GM12878 (cell line): ENCODE results near the gene CHCT1. TPM values are rescaled to one million over a fixed set of nuclear protein-coding genes. Genes with fewer than 3 reads are reported as not detected.

Experiments
- ATAC-seq: fragments of 200-7000 bp; cut with Tn5 transposase; 3 replicates; pipeline ENCODE4 v1.9.1; 2020; ENCODE audit warnings: mild to moderate bottlenecking, moderate library complexity
- BruUV-seq: library from RNA; stranded (reverse); fragments of 400-500 nt; replicated peaks from 2 replicates; lab custom pipeline; 2021; lab: Mats Ljungman, UMichigan
- CTCF ChIA-PET: fragments of 300-600 bp; sonication (Branson Sonifier 250); formaldehyde crosslinking; extraction: SDS; loops from one replicate; lab custom pipeline; 2021; ENCODE audit warnings: inconsistent platforms; lab: Yijun Ruan, JAX
- POLR2A ChIA-PET: fragments of 350-600 bp; formaldehyde crosslinking; extraction: SDS; loops from one replicate; lab custom pipeline; 2021; ENCODE audit warnings: inconsistent platforms; lab: Charles Lee
- RAD21 ChIA-PET: fragments of 300-600 bp; sonication (Branson Sonifier 250); formaldehyde crosslinking; loops from one replicate; lab custom pipeline; 2023; ENCODE audit warnings: antibody characterized with exemption; ENCODE audit not compliant: unreplicated experiment; lab: Charles Lee
- SMC1A ChIA-PET: fragments of 300-600 bp; sonication (Branson Sonifier 250); formaldehyde crosslinking; loops from one replicate; lab custom pipeline; 2023; ENCODE audit not compliant: unreplicated experiment, uncharacterized antibody; lab: Charles Lee
- DNase-seq: peaks from one replicate; pipeline ENCODE4 v3.0.0-alpha.2; 2011; ENCODE audit warnings: low read depth, low spot score
- FAIRE-seq: peaks from 3 replicates; lab custom pipeline; 2011; peaks lifted over from hg19 to GRCh38; lab: Jason Lieb, UNC
- H2AFZ ChIP-seq: 2 replicates; pipeline ENCODE4 v1.6.0; 2011; ENCODE audit warnings: low read depth, low read length, control low read depth; ENCODE audit not compliant: control insufficient read depth
- H3K27ac ChIP-seq: 2 replicates; pipeline ENCODE4 v1.5.1; 2011; ENCODE audit warnings: control low read depth; ENCODE audit not compliant: control insufficient read depth, insufficient read depth
- H3K27me3 ChIP-seq, 2 experiments: replicated peaks in 1 of 2; 2 replicates each; pipeline versions ENCODE4 v1.6.0 to v1.6.1; 2011; ENCODE audit warnings: low read length in 1 of 2; ENCODE audit not compliant: control insufficient read depth in 2 of 2, insufficient read depth in 2 of 2
- H3K36me3 ChIP-seq, 2 experiments: 2 replicates each; pipeline ENCODE4 v1.5.1; 2011; ENCODE audit warnings: low read length in 1 of 2; ENCODE audit not compliant: control insufficient read depth in 2 of 2, insufficient read depth in 2 of 2
- H3K4me1 ChIP-seq: 2 replicates; pipeline ENCODE4 v1.6.1; 2011; ENCODE audit warnings: mild to moderate bottlenecking, low read length, moderate library complexity, mixed read lengths; ENCODE audit not compliant: control insufficient read depth, insufficient read depth
- H3K4me2 ChIP-seq: 2 replicates; pipeline ENCODE4 v1.6.0; 2011; ENCODE audit warnings: control low read depth; ENCODE audit not compliant: control insufficient read depth, insufficient read depth
- H3K4me3 ChIP-seq: fragments of 200-600 bp; sonication (generic); 2 replicates; pipeline ENCODE4 v1.5.1; 2016
- H3K79me2 ChIP-seq: 2 replicates; pipeline ENCODE4 v1.6.0; 2011; ENCODE audit warnings: low read length; ENCODE audit not compliant: control insufficient read depth, insufficient read depth
- H3K9ac ChIP-seq: 2 replicates; pipeline ENCODE4 v1.8.0; 2011; ENCODE audit warnings: low read length, control low read depth, mixed read lengths; ENCODE audit not compliant: control insufficient read depth, insufficient read depth
- H3K9me3 ChIP-seq: replicated peaks from 3 replicates; pipeline ENCODE4 v1.5.1; 2011; ENCODE audit warnings: mild to moderate bottlenecking, low read length; ENCODE audit not compliant: control insufficient read depth, insufficient read depth
- H4K20me1 ChIP-seq: 2 replicates; pipeline ENCODE4 v1.6.0; 2011; ENCODE audit not compliant: control insufficient read depth, insufficient read depth
- CHD1 ChIP-seq: IDR thresholded peaks from 2 replicates; pipeline ENCODE4 v1.6.1; 2012; ENCODE audit warnings: low read depth, low read length, improper control_type of control experiment
- ETV6 ChIP-seq, 2 experiments: fragments of 450-650 bp in 1 of 2; IDR thresholded peaks in 1 of 2; conservative IDR thresholded peaks in 1 of 2; 2 replicates each; pipeline ENCODE4 v1.6.1; 2014; ENCODE audit warnings: antibody characterized with exemption in 1 of 2, borderline replicate concordance in 1 of 2, low read depth in 1 of 2, mild to moderate bottlenecking in 1 of 2, moderate library complexity in 1 of 2
- IRF4 ChIP-seq: IDR thresholded peaks from 2 replicates; pipeline ENCODE4 v1.6.1; 2011; ENCODE audit warnings: low read depth, low read length
- KDM1A ChIP-seq: fragments of 200-600 bp; sonication (generic); IDR thresholded peaks from 2 replicates; pipeline ENCODE4 v1.6.1; 2016; ENCODE audit warnings: borderline replicate concordance
- LARP7 ChIP-seq: fragments of 450-650 bp; IDR thresholded peaks from 2 replicates; pipeline ENCODE4 v1.6.1; 2017; ENCODE audit warnings: mild to moderate bottlenecking
- MLLT1 ChIP-seq: fragments of 450-650 bp; IDR thresholded peaks from 2 replicates; pipeline ENCODE4 v1.6.1; 2016; ENCODE audit warnings: mild to moderate bottlenecking
- RAD51 ChIP-seq: fragments of 450-650 bp; IDR thresholded peaks from 2 replicates; pipeline ENCODE4 v1.6.1; 2016; ENCODE audit warnings: moderate library complexity, mild to moderate bottlenecking, inconsistent platforms
- SIX5 ChIP-seq: IDR thresholded peaks from 2 replicates; pipeline ENCODE4 v1.6.1; 2011; ENCODE audit warnings: mild to moderate bottlenecking, low read depth, low read length, moderate library complexity; ENCODE audit not compliant: severe bottlenecking
- ZBTB11 ChIP-seq: fragments of 450-650 bp; formaldehyde crosslinking; IDR thresholded peaks from 2 replicates; pipeline ENCODE4 v1.5.0; 2022; ENCODE audit warnings: mild to moderate bottlenecking, missing genetic modification characterization
- WGBS: methylation state at CpG from one replicate; pipeline ENCODE4 v1.1.6; 2016; ENCODE audit warnings: low lambda C conversion rate; ENCODE audit not compliant: insufficient replicate concordance, insufficient coverage; ENCODE audit errors: missing lambda C conversion rate; 5-methylcytosine and 5-hydroxymethylcytosine counted together
- in situ Hi-C: fragments of 300-500 bp; cut with MboI; formaldehyde crosslinking; loops from 9 replicates; pipeline ENCODE4 v1.14.3; 2018; ENCODE audit warnings: mixed read lengths
- intact Hi-C: fragments of 100-400 bp; cut with micrococcal nuclease; formaldehyde crosslinking; loops from one replicate; pipeline ENCODE4 v1.14.2; 2022; ENCODE audit not compliant: unreplicated experiment
- polyA plus RNA-seq, 11 experiments: library from polyadenylated mRNA; depleted of rRNA in 4 of 11; unstranded in 6 of 11; stranded (reverse) in 5 of 11; fragments of >200 nt; fragmentation: Nextera tagmentation in 4 of 11; fragmentation: Illumina TruSeq in 1 of 11; extraction: Ambion mirVana in 4 of 11; extraction: Trizol in 1 of 11; gene quantifications; 1 replicate in 1 of 11; 2 replicates in 10 of 11; pipeline versions ENCODE4 v1.2.1 to v1.2.3, GENCODE V29; 2011 to 2016; ENCODE audit warnings: inconsistent platforms in 2 of 11, missing spikeins in 2 of 11, low read depth in 1 of 11
- total RNA-seq, 4 experiments: library from RNA; depleted of rRNA in 3 of 4; stranded (reverse); fragments of >200 nt in 3 of 4; fragmentation: Illumina TruSeq in 1 of 4; extraction: Trizol in 1 of 4; gene quantifications; 2 replicates each; pipeline versions ENCODE4 v1.2.1 to v1.2.3, GENCODE V29; 2013 to 2021

Gene CHCT1
- total and polyA plus RNA-seq, 10 of the 15 experiments (the other 5 are each of a cell fraction or from before 2014, with no cell fraction given), result 0.23 to 0.35 TPM; not detected in 8

- no peak for TF ChIP-seq MLLT1
- no peak for TF ChIP-seq IRF4
- TF ChIP-seq SIX5, result no peak
- TF ChIP-seq CHD1, result no peak
- no peak for TF ChIP-seq RAD51
- no peak for TF ChIP-seq ZBTB11 (CRISPR knock-in tag)
- TF ChIP-seq KDM1A, result no peak
Observed at GRCh38 chr17:60388742-60389141, 33.5 kb upstream of the CHCT1 start (continued).

GRCh38 chr17:60390186-60390585, 32.1 kb upstream of the CHCT1 start:
- Histone ChIP-seq H3K9me3 (no peaks in the 10 kb centered on the region), H3K27ac (no peak overlapping the region; the same call in 1 of the 2 replicates), H3K4me3 (peak overlapping the region; percentile 97), H3K4me1 (no peaks in the 10 kb centered on the region), H3K4me2 (peak overlapping the region; percentile 88), H3K79me2 (peaks cover 55% of the 10 kb centered on the region), H2AFZ (no peak overlapping the region), H3K9ac (peak overlapping the region; percentile 90), H4K20me1 (no peaks in the 10 kb centered on the region), H3K27me3 (no peaks in the 10 kb centered on the region), H3K36me3 (no peaks in the 10 kb centered on the region)
- 0 out of 4 replicates have a peak, but pooled peaks of 1 of the 2 experiments have one; percentile 15 for TF ChIP-seq ETV6 (conservative IDR thresholded peaks at IDR 0.05 in 1 of 2, IDR thresholded peaks at IDR 0.05 in 1 of 2; ENCODE audit: borderline replicate concordance in 1 of 2, low read depth in 1 of 2)
- TF ChIP-seq LARP7, result no peak
- ATAC-seq, result no peak
- CTCF ChIA-PET, result interaction anchor here (0.9 to 2.7 kb wide), 5 partner anchors 9 to 159 kb away, joined by 5 to 14 read pairs (median 5); partner anchors contain the start of gene CHCT1
- in situ Hi-C loops (no loop called here), intact Hi-C loops (loop anchor here (5.0 kb wide), 1 partner anchor 83 kb away; no protein-coding TSS in a partner anchor)
- SMC1A ChIA-PET, result interaction anchor here (0.8 to 1.6 kb wide), 10 partner anchors 8 to 228 kb away, joined by 3 to 8 read pairs (median 4); no protein-coding TSS in a partner anchor
- no TSS peak for BruUV-seq
- RAD21 ChIA-PET, result interaction anchor here (0.8 to 2.1 kb wide), 6 partner anchors 8 to 159 kb away, joined by 3 to 9 read pairs (median 3); no protein-coding TSS in a partner anchor
- POLR2A ChIA-PET, result interaction anchor here (0.5 to 1.1 kb wide), 2 partner anchors 18 to 34 kb away, joined by 4 to 6 read pairs; no protein-coding TSS in a partner anchor
- DNase-seq, result no peak
- 59% methylated on average over 2 of the region's 2 CpGs for WGBS
- FAIRE-seq, result no peak
